BLaER1 treated with 17β-estradiol and CSF1 and Interleukin-3, amounts not matched to agents 10 nM and 100 nM (cell line): ENCODE data around the gene ABHD16B.

ENCODE experiments used
- H3K27ac ChIP-seq, 11 experiments: shearing (Covaris generic); formaldehyde crosslinking; 2 replicates each; pipeline ENCODE4 v1.8.1; 2022
- H3K27me3 ChIP-seq, 11 experiments: shearing (Covaris generic); formaldehyde crosslinking; 2 replicates each; pipeline ENCODE4 v1.8.1; 2022
- H3K36me3 ChIP-seq, 11 experiments: shearing (Covaris generic); formaldehyde crosslinking; 2 replicates each; pipeline ENCODE4 v1.8.1; 2022
- H3K4me1 ChIP-seq, 10 experiments: shearing (Covaris generic); formaldehyde crosslinking; 2 replicates each; pipeline ENCODE4 v1.8.1; 2022
- H3K4me2 ChIP-seq, 11 experiments: shearing (Covaris generic); formaldehyde crosslinking; 2 replicates each; pipeline ENCODE4 v1.8.1; 2022
- H3K4me3 ChIP-seq, 10 experiments: shearing (Covaris generic); formaldehyde crosslinking; 2 replicates each; pipeline ENCODE4 v1.8.1; 2022
- H3K9ac ChIP-seq, 11 experiments: shearing (Covaris generic); formaldehyde crosslinking; 2 replicates each; pipeline ENCODE4 v1.8.1; 2022
- H3K9me3 ChIP-seq, 11 experiments: shearing (Covaris generic); formaldehyde crosslinking; replicated peaks in 1 of 11; 2 replicates each; pipeline ENCODE4 v1.8.1; 2022
- H4K20me1 ChIP-seq, 11 experiments: shearing (Covaris generic); formaldehyde crosslinking; 2 replicates each; pipeline ENCODE4 v1.8.1; 2022
- Cebpa-rat ChIP-seq, 11 experiments: shearing (Covaris generic); IDR thresholded peaks; 2 replicates each; pipeline ENCODE4 v1.8.1; 2022

ABHD16B gene

DNA sequence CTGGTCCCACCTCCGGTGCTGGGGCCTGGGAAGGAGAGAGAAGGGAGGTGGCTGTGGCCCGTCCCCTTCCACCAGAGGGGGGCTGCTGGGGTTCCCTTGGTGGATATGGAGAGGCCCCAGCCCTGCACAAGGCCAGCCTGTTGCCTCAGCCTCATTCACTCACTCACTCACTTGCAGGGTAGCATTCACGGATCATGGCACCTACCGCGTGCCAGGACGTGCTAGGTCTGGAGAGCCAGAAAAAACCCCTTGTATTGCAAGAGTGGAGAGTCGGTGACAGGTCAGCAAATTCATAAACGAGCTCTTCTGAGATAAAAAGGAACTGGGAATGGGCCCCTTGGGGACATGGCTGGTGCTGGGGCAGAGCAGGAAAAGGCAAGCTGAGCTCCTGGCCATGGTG lies 23.8 kb upstream of the ABHD16B start:
- peaks cover 17 to 37% (median 30%) of the 10 kb centered on the region in 11 experiments for H3K27me3 ChIP-seq
- H3K27ac ChIP-seq = no peak overlapping the region
- no peak overlapping the region; a peak in 1 of 20 replicates for H3K4me3 ChIP-seq
- peaks cover 0 to 24% (median 6%) of the 10 kb centered on the region in 11 experiments; a peak in 13 of 22 replicates for H4K20me1 ChIP-seq
- no peaks in the 10 kb centered on the region for H3K36me3 ChIP-seq
- H3K4me2 ChIP-seq = peak overlapping the region; percentile 52 to 99 (median 79)
- H3K9ac ChIP-seq = no peak overlapping the region
- peaks cover 63 to 80% (median 76%) of the 10 kb centered on the region in 10 experiments for H3K4me1 ChIP-seq
- no peaks in the 10 kb centered on the region for H3K9me3 ChIP-seq
- TF ChIP-seq Cebpa-rat (IDR thresholded peaks at IDR 0.05) = no peak

DNA sequence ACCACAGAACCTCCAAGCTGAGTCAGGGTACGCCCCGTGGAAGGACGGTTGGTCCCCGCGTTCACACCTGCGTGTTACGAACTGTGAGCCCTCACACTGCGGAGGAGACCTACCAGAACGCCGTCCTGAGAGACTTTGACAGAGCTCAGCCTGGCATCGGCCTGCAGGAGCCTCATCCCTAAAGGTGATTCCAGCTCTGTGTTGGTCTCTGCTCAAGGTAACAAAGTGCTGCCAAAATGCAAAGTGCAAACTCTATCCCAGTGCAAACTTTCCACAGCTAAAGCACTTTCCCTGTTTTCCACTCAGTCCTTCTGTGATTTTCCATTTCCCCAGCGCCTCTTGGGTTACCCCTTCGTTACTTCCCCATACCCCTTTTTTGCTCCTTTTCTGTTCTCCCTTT lies 21.7 kb upstream of the ABHD16B start:
- Histone ChIP-seq H3K27ac (no peak overlapping the region), H3K4me3 (no peak overlapping the region), H3K4me2 (peak overlapping the region; percentile 8 to 100 (median 94); a peak in 19 of 22 replicates), H3K4me1 (peaks cover 75 to 93% (median 91%) of the 10 kb centered on the region in 10 experiments), H4K20me1 (peaks cover 0 to 28% (median 0%) of the 10 kb centered on the region in 11 experiments; a peak in 8 of 22 replicates), H3K27me3 (peaks cover 8 to 31% (median 11%) of the 10 kb centered on the region in 11 experiments; a peak in 16 of 22 replicates), H3K9ac (no peak overlapping the region; a peak in 1 of 22 replicates), H3K9me3 (no peaks in the 10 kb centered on the region), H3K36me3 (no peaks in the 10 kb centered on the region)
- TF ChIP-seq Cebpa-rat (IDR thresholded peaks at IDR 0.05) = no peak

DNA sequence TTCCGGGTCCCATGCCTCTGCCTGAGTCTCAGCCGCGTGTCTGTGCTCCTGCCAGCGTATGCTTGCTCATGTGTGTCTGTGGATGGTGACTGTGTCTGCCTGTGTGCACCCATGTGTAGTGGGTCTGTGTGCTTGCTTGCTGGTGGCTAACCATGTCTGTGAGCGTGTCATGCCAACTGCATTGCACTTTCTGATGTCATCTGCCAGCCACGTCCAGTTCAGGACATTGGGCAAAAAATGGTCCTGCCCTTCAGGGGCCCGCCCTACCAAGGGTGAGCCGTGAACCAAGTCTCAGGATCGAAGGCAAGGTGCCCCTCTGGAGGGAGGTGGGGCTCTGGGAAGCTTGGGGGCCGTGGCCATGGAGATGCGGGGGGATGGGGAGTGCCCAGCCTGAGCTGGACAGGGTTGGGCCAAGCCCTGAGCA lies 20.9 kb upstream of the ABHD16B start:
- Histone ChIP-seq H3K36me3 (no peaks in the 10 kb centered on the region), H3K4me2 (peak overlapping the region in 10 of 11 experiments; percentile 7 to 100 (median 96); a peak in 19 of 22 replicates), H3K4me3 (no peak overlapping the region), H3K27ac (peak overlapping the region in 3 of 11 experiments; percentile 35 to 71 (median 40); a peak in 6 of 22 replicates), H3K9me3 (no peaks in the 10 kb centered on the region), H3K4me1 (peaks cover 75 to 93% (median 91%) of the 10 kb centered on the region in 10 experiments), H4K20me1 (peaks cover 0 to 28% (median 0%) of the 10 kb centered on the region in 11 experiments; a peak in 8 of 22 replicates), H3K27me3 (peaks cover 8 to 39% (median 11%) of the 10 kb centered on the region in 11 experiments; a peak in 16 of 22 replicates), H3K9ac (peak overlapping the region in 1 of 11 experiments; percentile 1; a peak in 1 of 22 replicates)
- TF ChIP-seq Cebpa-rat (IDR thresholded peaks at IDR 0.05) = no peak

DNA sequence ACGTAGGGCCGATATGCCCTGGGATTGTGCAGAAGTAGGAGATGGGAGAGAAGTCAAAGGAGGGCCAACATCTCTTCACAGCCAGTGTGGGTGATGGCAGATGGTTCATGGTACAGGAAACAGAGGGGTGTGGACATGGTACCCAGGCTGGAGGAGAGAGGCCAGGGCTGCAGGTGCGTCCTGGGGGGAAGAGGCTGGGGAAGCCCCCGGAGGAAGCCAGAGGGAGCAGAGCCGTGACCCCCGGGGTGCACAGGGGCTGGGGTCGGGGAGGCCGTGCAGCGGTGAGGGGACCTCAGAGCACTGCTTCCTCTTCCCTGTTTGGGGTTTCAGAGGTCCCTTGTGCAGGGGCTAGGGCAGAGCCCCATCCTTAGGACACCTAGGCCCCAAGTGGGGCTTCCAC lies 19.0 kb upstream of the ABHD16B start:
- H3K9me3 ChIP-seq = no peaks in the 10 kb centered on the region
- peaks cover 2 to 35% (median 4%) of the 10 kb centered on the region in 11 experiments; a peak in 14 of 22 replicates for H3K27me3 ChIP-seq
- no peak for TF ChIP-seq Cebpa-rat (IDR thresholded peaks at IDR 0.05)
- no peaks in the 10 kb centered on the region for H3K36me3 ChIP-seq
- peaks cover 0 to 20% (median 0%) of the 10 kb centered on the region in 11 experiments; a peak in 8 of 22 replicates for H4K20me1 ChIP-seq
- peaks cover 83 to 100% (median 99%) of the 10 kb centered on the region in 10 experiments for H3K4me1 ChIP-seq
- H3K9ac ChIP-seq = peak overlapping the region in 4 of 11 experiments; percentile 12 to 33 (median 32); a peak in 4 of 22 replicates
- H3K27ac ChIP-seq = peak overlapping the region in 6 of 11 experiments; percentile 34 to 71 (median 54); a peak in 11 of 22 replicates
- H3K4me3 ChIP-seq = peak overlapping the region in 2 of 10 experiments; percentile 24; a peak in 1 of 20 replicates
- peak overlapping the region; percentile 54 to 100 (median 98) for H3K4me2 ChIP-seq

DNA sequence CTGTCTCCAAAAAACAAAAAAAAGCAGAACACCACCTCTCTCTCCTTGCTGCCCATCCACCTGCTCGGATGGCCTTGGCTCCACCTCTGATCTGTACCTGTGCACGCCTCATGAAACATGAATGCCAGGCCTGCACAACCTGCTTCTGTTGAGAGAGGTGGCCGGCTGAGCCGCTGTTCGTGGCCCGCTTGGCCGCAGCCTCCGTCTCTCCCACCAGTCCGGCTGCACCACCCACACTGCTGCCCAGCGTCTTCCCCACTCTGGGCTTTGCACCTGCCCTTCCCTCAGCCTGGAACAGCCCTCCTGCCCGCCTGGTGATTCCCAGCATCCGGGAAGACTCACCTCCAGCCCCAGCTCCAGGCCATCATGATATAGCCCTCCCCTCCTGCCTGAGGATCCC lies 18.1 kb upstream of the ABHD16B start:
- Histone ChIP-seq H3K27me3 (peaks cover 0 to 35% (median 0%) of the 10 kb centered on the region in 11 experiments; a peak in 6 of 22 replicates), H3K9ac (peak overlapping the region in 3 of 11 experiments; percentile 45 to 60 (median 59); a peak in 3 of 22 replicates)

DNA sequence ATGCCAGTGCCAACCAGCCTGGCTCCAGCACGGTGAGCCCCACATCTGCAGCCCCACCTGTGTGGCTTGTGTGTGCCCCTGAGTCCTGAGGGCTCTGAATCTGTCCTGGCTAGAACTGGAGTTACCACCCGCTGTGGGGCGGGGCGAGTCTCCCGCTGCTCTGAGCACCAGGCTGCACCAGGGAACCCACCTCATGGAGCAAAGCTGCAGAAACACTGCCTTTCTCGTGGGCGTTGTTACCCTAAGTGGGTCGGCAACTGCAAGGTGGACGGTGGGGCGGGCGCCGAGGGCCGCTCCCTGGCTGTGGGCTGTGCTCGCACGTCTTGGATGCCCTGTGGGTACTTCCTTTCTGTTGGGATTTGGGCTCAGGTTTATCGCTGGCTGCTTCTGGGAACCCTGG lies 17.5 kb upstream of the ABHD16B start:
- H3K27me3 ChIP-seq = peaks cover 0 to 35% (median 0%) of the 10 kb centered on the region in 11 experiments; a peak in 6 of 22 replicates
- no peaks in the 10 kb centered on the region for H3K36me3 ChIP-seq
- peak overlapping the region; percentile 81 to 100 (median 98) for H3K4me2 ChIP-seq
- H3K4me1 ChIP-seq = peaks cover 83 to 100% (median 98%) of the 10 kb centered on the region in 10 experiments
- H3K9ac ChIP-seq = peak overlapping the region in 7 of 11 experiments; percentile 24 to 60 (median 39); a peak in 8 of 22 replicates
- H4K20me1 ChIP-seq = peaks cover 0 to 16% (median 0%) of the 10 kb centered on the region in 11 experiments; a peak in 4 of 22 replicates
- H3K9me3 ChIP-seq = no peaks in the 10 kb centered on the region
- H3K4me3 ChIP-seq = peak overlapping the region in 7 of 10 experiments; percentile 5 to 60 (median 43); a peak in 9 of 20 replicates
- H3K27ac ChIP-seq = peak overlapping the region in 6 of 11 experiments; percentile 17 to 61 (median 38); a peak in 7 of 22 replicates
- no peak for TF ChIP-seq Cebpa-rat (IDR thresholded peaks at IDR 0.05)

More for the DNA sequence above, 18.1 kb upstream of the ABHD16B start:
- H3K4me3 ChIP-seq = peak overlapping the region in 2 of 10 experiments; percentile 55 to 60; a peak in 3 of 20 replicates
- peak overlapping the region in 4 of 11 experiments; percentile 38 to 61 (median 54); a peak in 6 of 22 replicates for H3K27ac ChIP-seq
- peak overlapping the region; percentile 81 to 100 (median 98) for H3K4me2 ChIP-seq
- peaks cover 83 to 100% (median 99%) of the 10 kb centered on the region in 10 experiments for H3K4me1 ChIP-seq
- H3K9me3 ChIP-seq = no peaks in the 10 kb centered on the region
- H4K20me1 ChIP-seq = peaks cover 0 to 16% (median 0%) of the 10 kb centered on the region in 11 experiments; a peak in 4 of 22 replicates
- no peak for TF ChIP-seq Cebpa-rat (IDR thresholded peaks at IDR 0.05)
- no peaks in the 10 kb centered on the region for H3K36me3 ChIP-seq

DNA sequence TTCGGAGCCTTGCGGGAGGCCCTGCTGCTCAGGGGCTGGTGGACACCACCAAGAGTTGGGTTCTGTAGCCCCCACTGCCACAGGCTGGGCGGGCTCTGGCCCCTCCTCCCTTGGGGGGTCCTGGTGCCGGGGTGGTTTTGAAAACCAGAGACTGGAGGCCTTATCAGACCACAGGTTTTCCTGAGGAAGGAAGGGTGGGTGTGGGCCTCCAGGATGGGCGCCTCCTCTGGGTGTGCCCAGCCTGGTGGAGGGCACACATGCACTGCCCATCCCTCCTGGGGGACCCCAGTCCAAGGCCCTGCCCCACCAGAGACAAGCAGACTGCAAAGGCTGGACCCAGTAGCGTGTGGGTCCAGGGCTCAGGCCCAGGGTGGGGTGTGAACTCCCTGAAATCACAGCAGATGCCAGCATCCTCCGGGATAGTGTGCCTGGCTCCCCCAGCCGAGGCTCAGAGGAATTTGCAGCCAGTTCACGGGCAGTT lies 16.7 kb upstream of the ABHD16B start:
- Histone ChIP-seq H3K4me2 (peak overlapping the region; percentile 81 to 100 (median 98)), H3K27ac (peak overlapping the region in 6 of 11 experiments; percentile 17 to 61 (median 38); a peak in 7 of 22 replicates), H3K36me3 (no peaks in the 10 kb centered on the region), H3K4me3 (peak overlapping the region in 7 of 10 experiments; percentile 15 to 60 (median 43); a peak in 11 of 20 replicates), H4K20me1 (peaks cover 0 to 16% (median 0%) of the 10 kb centered on the region in 11 experiments; a peak in 4 of 22 replicates), H3K9me3 (no peaks in the 10 kb centered on the region), H3K27me3 (peaks cover 0 to 33% (median 0%) of the 10 kb centered on the region in 11 experiments; a peak in 6 of 22 replicates), H3K4me1 (peaks cover 80 to 92% (median 91%) of the 10 kb centered on the region in 10 experiments), H3K9ac (peak overlapping the region in 8 of 11 experiments; percentile 19 to 60 (median 38); a peak in 13 of 22 replicates)
- TF ChIP-seq Cebpa-rat (IDR thresholded peaks at IDR 0.05) = no peak

DNA sequence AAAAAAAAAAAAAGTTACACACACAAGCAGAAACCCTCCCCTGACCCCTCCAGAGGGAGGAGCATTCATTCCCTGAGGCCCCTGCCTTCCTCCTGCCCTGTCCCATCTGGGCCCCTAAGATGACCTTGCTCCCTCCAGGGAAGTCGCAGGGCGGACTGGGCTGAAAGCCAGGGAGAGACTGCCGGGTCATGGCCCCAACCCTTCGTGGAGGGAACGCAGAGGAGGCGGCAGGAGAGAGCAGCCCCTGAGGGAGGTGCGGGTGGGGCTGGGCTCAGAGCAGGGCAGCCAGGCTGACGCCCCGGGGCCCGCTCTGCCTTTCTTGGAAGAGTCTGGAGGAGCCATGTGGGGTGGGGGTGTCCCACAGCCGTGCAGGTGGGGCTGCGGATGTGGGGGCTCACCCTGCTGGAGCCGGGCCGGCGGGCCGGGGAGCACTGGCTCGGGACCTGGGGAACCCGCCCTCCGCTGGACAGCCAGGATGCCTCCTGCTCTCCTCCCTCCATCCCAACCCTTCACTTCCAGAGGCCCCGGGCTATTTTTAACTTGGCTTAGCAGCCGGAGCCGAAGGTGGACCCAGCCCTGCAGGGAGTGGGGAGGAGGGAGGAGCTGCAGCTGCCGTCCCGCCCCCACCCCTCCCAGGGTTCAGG lies 15.0 kb upstream of the ABHD16B start:
- Histone ChIP-seq H3K36me3 (no peaks in the 10 kb centered on the region), H3K9ac (peak overlapping the region; percentile 3 to 71 (median 57); a peak in 17 of 22 replicates), H4K20me1 (peaks cover 0 to 16% (median 0%) of the 10 kb centered on the region in 11 experiments; a peak in 4 of 22 replicates), H3K9me3 (peaks cover 0 to 6% (median 0%) of the 10 kb centered on the region in 11 experiments; a peak in 2 of 22 replicates), H3K4me3 (peak overlapping the region in 7 of 10 experiments; percentile 10 to 61 (median 40); a peak in 8 of 20 replicates), H3K4me2 (peak overlapping the region; percentile 81 to 100 (median 98)), H3K4me1 (peaks cover 79 to 90% (median 84%) of the 10 kb centered on the region in 10 experiments), H3K27ac (peak overlapping the region in 9 of 11 experiments; percentile 4 to 75 (median 59); a peak in 14 of 22 replicates), H3K27me3 (peaks cover 0 to 31% (median 0%) of the 10 kb centered on the region in 11 experiments; a peak in 5 of 22 replicates)
- no peak for TF ChIP-seq Cebpa-rat (IDR thresholded peaks at IDR 0.05)
